HG02759 (cell line): ENCODE data around the gene FAF1.
A peak's percentile ranks its signal among the peaks of the same experiment; 100 is the strongest.
"Not testable (repeated sequence)": the region's sequence is repeated elsewhere in the genome, so short reads cannot be mapped to it uniquely, and the experiment has no call there.

Source experiments
- ATAC-seq: cut with Tn5 transposase; IDR thresholded peaks from one replicate; pipeline ENCODE4 v1.9.1; 2021; ENCODE audit warnings: mild to moderate bottlenecking, moderate library complexity; ENCODE audit not compliant: unreplicated experiment

Gene FAF1

GRCh38 chr1:50959913-50960844, at the start of gene FAF1:
Gene FAF1 (minus strand): TSS chr1:50960267. CDS start chr1:50959811, 456 bp downstream.
- ATAC-seq = peak; percentile 91

- ATAC-seq = no peak
Measured at GRCh38 chr1:51009381-51009780, 49.3 kb upstream of the FAF1 start.

- ATAC-seq = not testable (repeated sequence)
Measured at GRCh38 chr1:51005549-51005948, 45.5 kb upstream of the FAF1 start.

- no peak for ATAC-seq
Measured at GRCh38 chr1:51002516-51002915, 42.4 kb upstream of the FAF1 start.

- no peak for ATAC-seq
Measured at GRCh38 chr1:51000651-51001050, 40.6 kb upstream of the FAF1 start.

- no peak for ATAC-seq
Measured at GRCh38 chr1:51000160-51000559, 40.1 kb upstream of the FAF1 start.

GRCh38 chr1:50999375-50999774, 39.3 kb upstream of the FAF1 start:
- not testable (repeated sequence) for ATAC-seq

- ATAC-seq = no peak
Measured at GRCh38 chr1:50996083-50996482, 36.0 kb upstream of the FAF1 start.

GRCh38 chr1:50995651-50996050, 35.6 kb upstream of the FAF1 start:
- ATAC-seq = no peak

GRCh38 chr1:50994997-50995396, 34.9 kb upstream of the FAF1 start:
- ATAC-seq = no peak

GRCh38 chr1:50993645-50994044, 33.6 kb upstream of the FAF1 start:
- no peak for ATAC-seq

GRCh38 chr1:50992532-50993318, 32.7 kb upstream of the FAF1 start:
- ATAC-seq = no peak

GRCh38 chr1:50989694-50990093, 29.6 kb upstream of the FAF1 start:
- ATAC-seq = no peak

GRCh38 chr1:50986653-50987052, 26.6 kb upstream of the FAF1 start:
- no peak for ATAC-seq

GRCh38 chr1:50985094-50985493, 25.0 kb upstream of the FAF1 start:
- no peak for ATAC-seq

GRCh38 chr1:50983219-50983802, 23.2 kb upstream of the FAF1 start:
- ATAC-seq = no peak

- no peak for ATAC-seq
Measured at GRCh38 chr1:50982611-50983010, 22.5 kb upstream of the FAF1 start.

GRCh38 chr1:50981741-50982140, 21.7 kb upstream of the FAF1 start:
- ATAC-seq = no peak

GRCh38 chr1:50980505-50980904, 20.4 kb upstream of the FAF1 start:
- ATAC-seq = no peak

- ATAC-seq = no peak
Measured at GRCh38 chr1:50979937-50980336, 19.9 kb upstream of the FAF1 start.
